A549 (cell line): ENCODE results near the gene SENP5. TPM values are rescaled to one million over a fixed set of nuclear protein-coding genes. Genes with fewer than 3 reads are reported as not detected.

Experiments
- ATAC-seq, 2 experiments: fragments of 200-7000 bp in 1 of 2; fragments of >200 bp in 1 of 2; cut with Nextera tagmentation in 1 of 2; cut with Tn5 transposase in 1 of 2; 3 replicates each; pipeline versions ENCODE4 v1.8.0 to v1.9.1; 2018 to 2020; ENCODE audit warnings: mild to moderate bottlenecking in 1 of 2, moderate library complexity in 1 of 2
- CTCF ChIA-PET: fragments of 300-600 bp; sonication (Branson Sonifier 250); formaldehyde crosslinking; extraction: SDS; loops from one replicate; lab custom pipeline; 2021; ENCODE audit warnings: antibody characterized with exemption, inconsistent platforms; lab: Yijun Ruan, JAX
- POLR2A ChIA-PET: fragments of 350-600 bp; formaldehyde crosslinking; extraction: SDS; loops from one replicate; lab custom pipeline; 2021; ENCODE audit warnings: antibody characterized with exemption, inconsistent platforms; lab: Yijun Ruan, JAX
- DNase-seq, 2 experiments: peaks; one replicate each; pipeline versions ENCODE4 v3.0.0 to v3.0.0-alpha.2; 2011 to 2016; ENCODE audit warnings: low read depth in 1 of 2, low spot score in 1 of 2
- FAIRE-seq: peaks from 2 replicates; lab custom pipeline; 2011; peaks lifted over from hg19 to GRCh38; lab: Jason Lieb, UNC
- H3K27ac ChIP-seq, 2 experiments: fragments of >200 bp; sonication (Bioruptor Twin); formaldehyde crosslinking; 3 replicates each; pipeline ENCODE4 v1.5.1; 2016 to 2017
- H3K4me1 ChIP-seq: fragments of >200 bp; sonication (Bioruptor Twin); formaldehyde crosslinking; 3 replicates; pipeline ENCODE4 v1.6.1; 2016
- H3K4me2 ChIP-seq: fragments of >200 bp; sonication (Bioruptor Twin); formaldehyde crosslinking; 3 replicates; pipeline ENCODE4 v1.6.1; 2016
- H3K4me3 ChIP-seq: fragments of >200 bp; sonication (Bioruptor Twin); formaldehyde crosslinking; 3 replicates; pipeline ENCODE4 v1.5.1; 2016
- H3K9me3 ChIP-seq: fragments of >200 bp; sonication (Bioruptor Twin); formaldehyde crosslinking; 3 replicates; pipeline ENCODE4 v1.6.1; 2016
- BCL3 ChIP-seq: fragments of >200 bp; sonication (Bioruptor Twin); formaldehyde crosslinking; IDR thresholded peaks from 3 replicates; pipeline ENCODE4 v1.6.1; 2016
- CBX8 ChIP-seq: fragments of 200-600 bp; sonication (generic); IDR thresholded peaks from 2 replicates; pipeline ENCODE4 v1.6.1; 2016
- CHD4 ChIP-seq: fragments of 200-600 bp; sonication (generic); IDR thresholded peaks from 2 replicates; pipeline ENCODE4 v1.6.1; 2016; ENCODE audit warnings: antibody characterized with exemption, mild to moderate bottlenecking, borderline replicate concordance
- CTCF ChIP-seq: fragments of >200 bp; sonication (Bioruptor Twin); formaldehyde crosslinking; IDR thresholded peaks from 3 replicates; pipeline ENCODE4 v1.5.1; 2016
- E2F6 ChIP-seq: IDR thresholded peaks from 2 replicates; pipeline ENCODE4 v1.6.1; 2012; ENCODE audit warnings: low read depth, borderline replicate concordance
- EHMT2 ChIP-seq: fragments of 200-600 bp; sonication (generic); IDR thresholded peaks from 2 replicates; pipeline ENCODE4 v1.6.1; 2016; ENCODE audit warnings: antibody characterized with exemption, low read depth, mild to moderate bottlenecking, moderate library complexity
- FOSL2 ChIP-seq, 2 experiments: fragments of 450-650 bp in 1 of 2; fragments of >200 bp in 1 of 2; sonication (Bioruptor Twin) in 1 of 2; formaldehyde crosslinking; IDR thresholded peaks; 2 replicates each; pipeline versions ENCODE4 v1.5.0 to v1.6.1; 2016 to 2020; ENCODE audit warnings: mild to moderate bottlenecking in 1 of 2, moderate library complexity in 1 of 2
- HMGXB4 ChIP-seq: fragments of 250-450 bp; sonication (Bioruptor Pico); IDR thresholded peaks from 2 replicates; pipeline ENCODE4 v1.5.0; 2021; ENCODE audit warnings: mild to moderate bottlenecking, moderate library complexity, borderline replicate concordance
- HOXB13 ChIP-seq: fragments of 250-450 bp; sonication (Bioruptor Pico); IDR thresholded peaks from 2 replicates; pipeline ENCODE4 v1.5.0; 2020; ENCODE audit warnings: low read depth, mild to moderate bottlenecking, moderate library complexity
- HOXB5 ChIP-seq: fragments of 250-450 bp; sonication (Bioruptor Pico); IDR thresholded peaks from 2 replicates; pipeline ENCODE4 v1.5.0; 2020; ENCODE audit warnings: mild to moderate bottlenecking, moderate library complexity
- JUN ChIP-seq, 2 experiments: fragments of >200 bp; sonication (Bioruptor Twin); formaldehyde crosslinking; IDR thresholded peaks; 2 replicates in 1 of 2; 3 replicates in 1 of 2; pipeline ENCODE4 v1.6.1; 2016 to 2017
- KDM1A ChIP-seq: fragments of 200-600 bp; sonication (generic); IDR thresholded peaks from 2 replicates; pipeline ENCODE4 v1.6.1; 2016; ENCODE audit warnings: low read depth, mild to moderate bottlenecking
- KDM5A ChIP-seq: fragments of 200-600 bp; sonication (generic); IDR thresholded peaks from 2 replicates; pipeline ENCODE4 v1.6.1; 2016; ENCODE audit warnings: antibody characterized with exemption, mild to moderate bottlenecking
- MAFK ChIP-seq: fragments of 450-650 bp; IDR thresholded peaks from 2 replicates; pipeline ENCODE4 v1.6.1; 2014; ENCODE audit not compliant: partially characterized antibody
- MAX ChIP-seq: IDR thresholded peaks from 2 replicates; pipeline ENCODE4 v1.6.1; 2012
- MAZ ChIP-seq: fragments of 150-350 bp; IDR thresholded peaks from 2 replicates; pipeline ENCODE4 v1.6.1; 2014; ENCODE audit warnings: antibody characterized with exemption, low read depth, low read length, borderline replicate concordance
- MYC ChIP-seq: IDR thresholded peaks from 2 replicates; pipeline ENCODE4 v1.6.1; 2012; ENCODE audit warnings: mild to moderate bottlenecking, inconsistent platforms, low read length, improper control_type of control experiment, borderline replicate concordance
- NFE2L2 ChIP-seq: fragments of 150-350 bp; conservative IDR thresholded peaks from 2 replicates; pipeline ENCODE4 v1.6.1; 2014; ENCODE audit warnings: low read length
- PHF8 ChIP-seq: fragments of 200-600 bp; sonication (generic); IDR thresholded peaks from 2 replicates; pipeline ENCODE4 v1.6.1; 2016; ENCODE audit warnings: low read depth, mild to moderate bottlenecking, antibody characterized with exemption, moderate library complexity, borderline replicate concordance
- POLR2A ChIP-seq: IDR thresholded peaks from 2 replicates; pipeline ENCODE4 v1.6.1; 2012; ENCODE audit warnings: mild to moderate bottlenecking, low read length
- POLR2AphosphoS2 ChIP-seq: conservative IDR thresholded peaks from 2 replicates; pipeline ENCODE4 v1.6.1; 2012; ENCODE audit warnings: low read length, improper control_type of control experiment, inconsistent platforms
- RAD21 ChIP-seq, 2 experiments: fragments of >200 bp in 1 of 2; sonication (Bioruptor Twin) in 1 of 2; formaldehyde crosslinking in 1 of 2; IDR thresholded peaks in 1 of 2; conservative IDR thresholded peaks in 1 of 2; 2 replicates in 1 of 2; 3 replicates in 1 of 2; pipeline ENCODE4 v1.6.1; 2012 to 2018; ENCODE audit warnings: inconsistent platforms in 1 of 2
- RARB ChIP-seq: fragments of 250-450 bp; sonication (Bioruptor Pico); IDR thresholded peaks from 2 replicates; pipeline ENCODE4 v1.8.0; 2021; ENCODE audit warnings: mild to moderate bottlenecking, moderate library complexity
- RCOR1 ChIP-seq: fragments of 150-350 bp; IDR thresholded peaks from 2 replicates; pipeline ENCODE4 v1.6.1; 2014; ENCODE audit warnings: antibody characterized with exemption, low read length, low read depth
- RFX5 ChIP-seq: fragments of 450-650 bp; IDR thresholded peaks from 2 replicates; pipeline ENCODE4 v1.7.1; 2014; ENCODE audit warnings: antibody characterized with exemption, mild to moderate bottlenecking, moderate library complexity
- TP53 ChIP-seq: fragments of 250-450 bp; sonication (Bioruptor Pico); IDR thresholded peaks from 2 replicates; pipeline ENCODE4 v1.5.0; 2021; ENCODE audit warnings: mild to moderate bottlenecking, moderate library complexity
- USF2 ChIP-seq: fragments of 450-650 bp; IDR thresholded peaks from 2 replicates; pipeline ENCODE4 v1.6.1; 2014; ENCODE audit warnings: antibody characterized with exemption
- WGBS: methylation state at CpG from one replicate; pipeline ENCODE4 v1.1.6; 2017; ENCODE audit errors: missing lambda C conversion rate; 5-methylcytosine and 5-hydroxymethylcytosine counted together
- polyA minus RNA-seq: library from RNA; depleted of rRNA, polyadenylated mRNA; stranded (reverse); fragments of >200 nt; gene quantifications from 2 replicates; pipeline ENCODE4 v1.2.3, GENCODE V29; 2011; rRNA and poly(A)+ RNA removed
- polyA plus RNA-seq, 4 experiments: library from polyadenylated mRNA; depleted of rRNA in 3 of 4; stranded (reverse); fragments of >200 nt; fragmentation: RNase III in 1 of 4; extraction: RNeasy Plus Mini Kit Qiagen cat#74134 plus additional on column Dnase treatment in 1 of 4; gene quantifications; 2 replicates in 3 of 4; 3 replicates in 1 of 4; pipeline ENCODE4 v1.2.3, GENCODE V29; 2011 to 2017

SENP5 gene
- polyA plus RNA-seq (2011; rRNA removed) = 12.9 and 14.4 TPM in 2 replicates
- polyA plus RNA-seq (2012; cell fraction: cytosol; rRNA removed) = 1.9 and 2.4 TPM in 2 replicates
- polyA plus RNA-seq (2012; cell fraction: nucleus; rRNA removed) = 2.9 and 4.6 TPM in 2 replicates
- polyA plus RNA-seq (2017; fragmentation: RNase III; extraction: RNeasy Plus Mini Kit Qiagen cat#74134 plus additional on column Dnase treatment) = 6.6 to 6.8 TPM (median 6.8 TPM) in 3 replicates
- 55.4 and 64.4 TPM in 2 replicates for polyA minus RNA-seq

GRCh38 chr3:196867507-196868296 lies at the start of gene SENP5:
Gene SENP5, plus strand, starts transcription at chr3:196867920. Its CDS starts 17,262 bp downstream, at chr3:196885182.
- H3K27ac ChIP-seq = peak within 1 kb of the TSS; percentile 78 to 99
- TF ChIP-seq MAFK = no peak
- TF ChIP-seq MAZ = no peak
- TF ChIP-seq RFX5 = no peak; the same call in 1 of the 2 replicates
- TF ChIP-seq MYC = no peak
- TF ChIP-seq RAD21 (conservative IDR thresholded peaks at IDR 0.05 in 1 of 2, IDR thresholded peaks at IDR 0.05 in 1 of 2) = no peak
- no peak for TF ChIP-seq CHD4
- TF ChIP-seq MAX = peak; percentile 22; the same call in 1 of the 2 replicates
- no peak for TF ChIP-seq NFE2L2
- TF ChIP-seq JUN (IDR thresholded peaks at IDR 0.05) = peak; percentile 69 to 82; a peak in 4 of 5 replicates
- TF ChIP-seq E2F6 = no peak
- no peak for TF ChIP-seq TP53 (CRISPR knock-in tag)
- TF ChIP-seq USF2 = no peak
- TF ChIP-seq KDM5A = peak; percentile 79
- TF ChIP-seq EHMT2 = no peak
- TF ChIP-seq HOXB13 = no peak
- TF ChIP-seq CTCF = 0 out of 3 replicates have a peak, but pooled peaks have one; percentile 12
- peak; percentile 87 for TF ChIP-seq POLR2A
- TF ChIP-seq HMGXB4 (CRISPR knock-in tag) = no peak
- no peak for TF ChIP-seq POLR2AphosphoS2
- no peak for TF ChIP-seq CBX8
- TF ChIP-seq RARB (CRISPR knock-in tag) = no peak
- TF ChIP-seq BCL3 = peak; percentile 83
- peak; percentile 88 for TF ChIP-seq PHF8
- no peak for TF ChIP-seq FOSL2 (IDR thresholded peaks at IDR 0.05)
- no peak for TF ChIP-seq FOSL2 (CRISPR knock-in tag; IDR thresholded peaks at IDR 0.05)
- TF ChIP-seq HOXB5 (CRISPR knock-in tag) = no peak
- no peak for TF ChIP-seq RCOR1
- TF ChIP-seq KDM1A = no peak
- DNase-seq = peak; percentile 48 to 87
- POLR2A ChIA-PET = interaction anchor here (0.5 to 2.2 kb wide), 18 partner anchors 10 to 450 kb away, joined by 3 to 13 read pairs (median 4); partner anchors contain the start of genes CEP19, FBXO45, NCBP2 and PAK2
- peak within 1 kb of the TSS; percentile 86 for H3K4me2 ChIP-seq
- ATAC-seq = peak; percentile 93 to 95
- 9% methylated on average over 8 of the region's 93 CpGs for WGBS
- H3K4me3 ChIP-seq = peak within 1 kb of the TSS; percentile 79
- peaks cover 10% of the 10 kb centered on the region; the same call in 2 of the 3 replicates for H3K4me1 ChIP-seq
- CTCF ChIA-PET = interaction anchor here (1.3 kb wide), 2 partner anchors 74 to 137 kb away, joined by 3 to 4 read pairs; no protein-coding TSS in a partner anchor
- H3K9me3 ChIP-seq = 0 out of 3 replicates have a peak, but pooled peaks cover 5% of the 10 kb centered on the region
- FAIRE-seq = no peak
